NCI-H1694 treated with DMSO at 0.1 percent for 48 hours (cell line): ENCODE measurements around the gene CYP17A1.

Source experiments
- DNase-seq: peaks from one replicate; lab custom pipeline; 2025; lab: John Stamatoyannopoulos, UW

The CYP17A1 gene

GRCh38 chr10:102804382-102805055, 32.7 kb downstream of the CYP17A1 start:
- no peak for DNase-seq

DNA sequence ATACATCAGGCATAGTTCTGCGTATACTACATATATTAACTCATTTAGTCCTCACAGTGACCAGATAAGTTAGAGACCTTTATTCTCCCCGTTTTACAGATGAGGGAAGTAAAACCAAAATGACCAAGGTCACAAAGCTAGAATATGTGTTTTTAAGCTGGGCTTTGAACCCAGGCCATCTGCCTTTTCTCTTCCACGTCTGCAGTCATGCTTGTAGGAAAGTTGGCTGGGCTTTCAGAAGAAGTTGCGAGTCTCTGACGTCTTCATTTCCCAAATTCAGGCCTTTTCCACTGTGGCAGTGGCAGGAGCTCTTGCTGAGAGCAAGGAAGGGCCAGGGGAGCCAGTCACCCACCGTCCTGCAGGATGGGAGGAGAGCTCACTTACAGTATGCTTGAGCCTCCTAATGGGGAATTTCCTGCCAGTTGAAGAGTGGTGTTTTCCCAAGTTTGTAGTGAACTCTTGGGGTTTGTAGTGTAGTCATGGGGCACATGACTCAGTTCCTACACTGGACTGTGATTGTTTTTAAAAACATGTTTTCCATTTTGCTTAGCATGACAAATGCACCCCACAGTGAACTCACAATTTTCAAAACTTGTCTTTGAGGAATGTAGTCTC, 34.2 kb downstream of the CYP17A1 start:
- DNase-seq: no peak

GRCh38 chr10:102801978-102802377, 35.2 kb downstream of the CYP17A1 start:
- no peak for DNase-seq

DNA sequence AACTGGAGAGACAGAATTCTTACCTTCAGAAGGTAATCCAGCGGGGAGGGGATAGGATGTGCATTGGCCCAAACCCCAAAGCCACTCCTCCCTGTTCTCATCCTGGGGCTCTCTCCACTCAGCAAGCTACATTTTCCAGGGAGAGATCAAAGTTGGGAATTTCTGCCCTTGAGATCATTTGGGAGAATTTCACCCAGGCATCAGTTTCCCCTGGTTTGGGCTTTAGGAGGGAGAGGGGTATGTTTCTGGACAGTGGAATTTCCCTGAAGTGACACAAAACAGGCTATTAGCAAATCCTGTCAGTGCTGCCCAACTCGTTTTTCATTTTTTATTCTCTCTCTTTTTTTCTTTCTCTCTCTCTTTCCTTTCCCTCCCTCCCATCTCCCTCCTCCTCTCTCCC, 35.7 kb downstream of the CYP17A1 start:
- no peak for DNase-seq

DNA sequence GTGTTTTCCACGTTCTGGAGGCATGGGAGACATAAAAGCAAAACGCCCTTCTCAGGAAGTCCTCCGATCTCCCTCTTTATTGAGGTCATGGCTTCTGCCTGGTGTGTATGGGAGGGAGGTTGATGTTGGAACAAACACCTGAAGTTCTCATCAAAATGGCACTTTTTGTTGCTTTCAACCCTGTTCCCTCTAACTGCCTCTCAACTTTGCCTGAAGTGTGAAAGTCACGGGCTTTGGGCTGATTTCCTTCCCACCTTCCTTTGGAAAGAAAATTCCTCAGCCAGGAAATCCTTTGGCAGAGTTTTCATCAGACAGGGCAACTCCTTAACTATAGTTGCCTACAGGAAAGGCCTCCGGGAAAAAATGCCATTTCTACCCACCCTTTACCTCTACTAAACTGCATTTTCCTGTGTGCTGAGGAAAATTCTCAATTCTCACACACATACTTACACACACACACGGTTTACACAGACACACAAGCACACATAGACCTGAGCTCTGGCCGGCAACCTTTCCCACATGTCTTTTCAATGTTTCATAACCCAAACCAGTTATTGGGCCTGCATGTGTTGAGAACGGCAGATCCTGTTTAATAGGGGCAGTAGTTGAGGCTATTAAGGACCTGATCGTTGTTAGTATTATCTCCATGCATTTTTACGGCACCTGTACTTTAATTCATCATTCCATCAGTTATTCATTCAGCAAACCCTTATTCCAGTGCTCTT, 36.4 kb downstream of the CYP17A1 start:
- DNase-seq: no peak

- DNase-seq: no peak
Observed at GRCh38 chr10:102799691-102800471, 37.3 kb downstream of the CYP17A1 start.

DNA sequence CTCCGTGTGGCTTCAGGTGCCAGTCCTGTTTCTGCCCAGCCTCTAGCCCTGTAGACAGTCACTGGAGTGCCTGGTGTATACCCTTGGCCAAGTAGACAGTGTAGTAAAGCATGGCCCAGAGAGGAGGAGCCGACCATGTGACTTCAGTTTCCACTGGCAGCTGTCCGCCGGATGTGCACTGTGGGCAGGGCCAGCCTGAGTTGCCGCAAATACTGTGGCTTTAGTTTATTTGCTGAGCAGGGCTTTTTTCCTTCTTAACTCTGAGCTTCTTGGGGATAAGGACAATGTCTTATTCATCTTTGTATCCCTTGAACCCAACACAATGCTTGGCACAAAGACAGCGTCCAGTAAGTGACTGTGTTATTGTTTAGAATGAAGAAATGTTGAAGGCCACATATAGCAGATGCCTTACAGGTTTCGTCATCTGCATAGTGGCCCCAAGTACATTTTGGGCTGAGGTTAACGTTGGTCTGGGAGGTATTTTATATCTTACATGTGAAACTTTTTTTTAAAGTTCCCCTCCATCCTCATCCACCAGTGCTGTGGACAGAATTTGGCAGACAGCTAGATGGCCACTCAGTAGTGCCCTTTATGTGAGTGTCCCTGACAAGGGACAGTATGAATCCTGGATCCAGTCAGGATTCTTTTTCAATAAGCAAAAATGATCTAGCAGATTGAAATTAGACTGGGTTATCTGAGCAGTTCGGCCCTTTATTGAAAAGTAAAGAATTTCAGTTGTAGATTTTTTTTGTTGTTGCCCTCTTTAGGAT, 40.6 kb downstream of the CYP17A1 start:
- no peak for DNase-seq

DNA sequence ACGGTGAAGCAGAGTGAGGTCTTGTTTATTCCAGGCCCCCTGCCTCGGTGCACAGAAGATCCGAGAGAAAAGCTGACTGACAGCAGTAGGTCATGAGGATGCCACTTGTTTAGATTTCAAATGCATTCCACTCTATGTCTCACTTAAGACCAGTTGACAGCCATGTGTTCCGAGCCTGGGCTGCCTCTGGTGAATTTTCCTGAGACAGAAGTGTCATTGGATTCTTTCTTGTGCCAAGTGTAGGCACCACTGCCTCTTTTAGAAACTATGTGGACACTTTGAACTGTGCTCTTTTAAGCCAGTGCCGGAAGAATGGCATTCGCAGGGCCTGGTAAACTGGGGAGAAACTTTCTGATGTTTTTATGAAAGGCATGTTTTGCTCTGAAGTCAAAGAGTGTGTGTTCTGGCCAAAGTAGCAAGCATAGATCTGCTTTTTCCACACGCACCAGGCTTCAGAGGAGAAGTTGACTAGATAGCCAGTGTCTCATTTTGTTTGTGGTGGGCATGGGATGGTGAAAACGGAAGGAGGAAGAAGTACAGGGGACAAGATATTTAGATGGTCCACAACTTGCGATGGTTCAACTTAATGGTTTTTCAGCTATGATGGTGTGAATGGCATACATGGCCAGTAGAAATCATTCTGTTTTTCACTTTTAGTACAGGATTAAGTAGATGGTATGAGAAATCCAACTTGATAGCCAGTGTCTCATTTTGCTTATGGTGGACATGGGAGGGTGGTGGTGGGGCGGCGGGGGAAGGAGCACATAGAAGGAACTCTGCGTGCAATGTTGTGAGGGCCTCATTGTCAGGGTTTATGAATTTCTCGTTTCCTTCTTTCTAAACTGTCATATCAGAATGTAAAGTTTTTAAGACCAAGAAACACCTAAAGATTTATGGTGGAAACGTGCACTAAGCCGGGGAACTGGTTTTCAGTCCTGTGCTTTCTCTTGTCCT, 41.5 kb downstream of the CYP17A1 start:
- no peak for DNase-seq

DNA sequence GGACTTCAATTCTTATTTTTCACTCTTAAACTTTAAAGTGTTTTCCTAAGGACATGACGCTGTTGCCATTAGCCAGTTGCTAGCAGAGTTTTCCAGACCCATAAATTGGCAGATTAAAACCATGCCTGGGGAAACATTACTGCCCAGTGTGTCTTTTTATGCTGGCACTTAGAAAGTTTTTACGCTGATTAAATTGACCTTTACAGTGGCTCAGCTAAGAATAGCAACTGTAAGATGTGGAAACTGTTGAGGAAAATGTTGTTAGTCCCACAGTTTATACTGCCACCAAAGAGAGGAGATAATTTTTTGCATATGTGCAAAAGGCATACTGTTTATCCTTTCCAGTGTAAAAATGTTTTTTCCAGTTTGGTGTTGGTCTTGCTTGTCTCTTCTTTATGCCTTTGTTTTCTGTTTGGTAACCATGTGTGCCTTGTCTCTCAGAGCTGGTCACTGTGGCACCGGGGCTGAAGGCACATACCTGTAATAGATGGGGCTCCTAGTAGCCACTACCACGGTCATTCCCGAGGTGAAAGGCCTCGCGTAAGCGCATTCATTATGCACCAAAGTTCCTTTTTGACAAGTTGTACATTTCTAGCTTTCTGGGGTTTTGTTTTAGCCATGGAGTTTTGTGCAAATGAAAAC, 45.3 kb downstream of the CYP17A1 start:
- DNase-seq: no peak

DNA sequence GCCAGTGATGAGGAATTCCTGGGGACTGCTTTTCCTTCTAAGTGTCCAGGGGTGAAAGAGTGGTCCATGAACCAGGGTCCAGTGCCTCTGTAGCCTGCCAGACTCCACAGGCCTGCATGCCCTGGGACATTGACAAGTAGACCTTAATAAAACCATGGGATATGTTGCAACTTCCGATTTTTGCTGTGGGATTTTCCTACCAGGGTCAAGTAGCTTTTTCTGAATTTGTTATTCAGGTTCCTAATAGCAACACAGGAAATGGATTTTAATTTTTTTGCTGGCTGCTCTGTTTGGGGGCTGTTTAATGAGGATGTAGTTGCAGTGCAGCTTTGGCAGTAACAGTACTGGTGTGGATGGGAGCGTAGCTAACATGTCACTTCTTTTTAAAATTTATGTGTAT, 51.4 kb downstream of the CYP17A1 start:
- DNase-seq: no peak

- no peak for DNase-seq
Observed at GRCh38 chr10:102783568-102783967, 53.6 kb downstream of the CYP17A1 start.

- no peak for DNase-seq
Observed at GRCh38 chr10:102782673-102783551, 54.3 kb downstream of the CYP17A1 start.

- no peak for DNase-seq
Observed at GRCh38 chr10:102781921-102782557, 55.2 kb downstream of the CYP17A1 start.

- DNase-seq: no peak
Observed at GRCh38 chr10:102781090-102781920, 55.9 kb downstream of the CYP17A1 start.
